ENCODE results near the gene DGKE. TPM values are rescaled to one million over a fixed set of nuclear protein-coding genes. Genes with fewer than 3 reads are reported as not detected.

Gene DGKE
- total and polyA plus RNA-seq, 2 experiments from 2014 or later = 5.0 to 6.3 TPM

- Histone ChIP-seq H3K9me3 (ENCODE audit: low read depth) (no peaks in the 10 kb centered on the region), H3K36me3 (no peaks in the 10 kb centered on the region), H3K4me1 (ENCODE audit: low read depth) (peaks cover 5% of the 10 kb centered on the region), H3K27ac (no peak within 1 kb of the TSS), H3K4me3 (peak within 1 kb of the TSS; percentile 73), H3K27me3 (peaks cover 16% of the 10 kb centered on the region)
- TF ChIP-seq, protein P1, sequence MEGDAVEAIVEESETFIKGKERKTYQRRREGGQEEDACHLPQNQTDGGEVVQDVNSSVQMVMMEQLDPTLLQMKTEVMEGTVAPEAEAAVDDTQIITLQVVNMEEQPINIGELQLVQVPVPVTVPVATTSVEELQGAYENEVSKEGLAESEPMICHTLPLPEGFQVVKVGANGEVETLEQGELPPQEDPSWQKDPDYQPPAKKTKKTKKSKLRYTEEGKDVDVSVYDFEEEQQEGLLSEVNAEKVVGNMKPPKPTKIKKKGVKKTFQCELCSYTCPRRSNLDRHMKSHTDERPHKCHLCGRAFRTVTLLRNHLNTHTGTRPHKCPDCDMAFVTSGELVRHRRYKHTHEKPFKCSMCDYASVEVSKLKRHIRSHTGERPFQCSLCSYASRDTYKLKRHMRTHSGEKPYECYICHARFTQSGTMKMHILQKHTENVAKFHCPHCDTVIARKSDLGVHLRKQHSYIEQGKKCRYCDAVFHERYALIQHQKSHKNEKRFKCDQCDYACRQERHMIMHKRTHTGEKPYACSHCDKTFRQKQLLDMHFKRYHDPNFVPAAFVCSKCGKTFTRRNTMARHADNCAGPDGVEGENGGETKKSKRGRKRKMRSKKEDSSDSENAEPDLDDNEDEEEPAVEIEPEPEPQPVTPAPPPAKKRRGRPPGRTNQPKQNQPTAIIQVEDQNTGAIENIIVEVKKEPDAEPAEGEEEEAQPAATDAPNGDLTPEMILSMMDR (IDR thresholded peaks at IDR 0.05; ENCODE audit: low read depth, low read length) = no peak
- peak; percentile 87 to 91 for DNase-seq (ENCODE audit: low read depth in 1 of 2, low spot score in 1 of 2)
Observed at GRCh38 chr17:56913867-56914580, 80.1 kb downstream of the DGKE start, which contains the start of gene TRIM25. TSS of gene TRIM25 (minus strand) at chr17:56914049. CDS start at chr17:56913988, 61 bp downstream.

GRCh38 chr17:56914581-56915273 is 80.8 kb downstream of the DGKE start:
- no peaks in the 10 kb centered on the region for H3K36me3 ChIP-seq
- H3K4me3 ChIP-seq = peak overlapping the region; percentile 73
- TF ChIP-seq, protein P1 (IDR thresholded peaks at IDR 0.05; ENCODE audit: low read depth, low read length) = no peak
- peaks cover 5% of the 10 kb centered on the region for H3K4me1 ChIP-seq (ENCODE audit: low read depth)
- H3K27me3 ChIP-seq = peaks cover 16% of the 10 kb centered on the region
- no peak overlapping the region for H3K27ac ChIP-seq
- DNase-seq (ENCODE audit: low read depth in 1 of 2, low spot score in 1 of 2) = no peak
- no peaks in the 10 kb centered on the region for H3K9me3 ChIP-seq (ENCODE audit: low read depth)

- peak in 1 of 2 donors; percentile 26 for DNase-seq (ENCODE audit: low read depth in 1 of 2, low spot score in 1 of 2)
- Histone ChIP-seq H3K4me3 (no peak overlapping the region), H3K36me3 (no peaks in the 10 kb centered on the region), H3K4me1 (ENCODE audit: low read depth) (peaks cover 5% of the 10 kb centered on the region), H3K27me3 (peaks cover 16% of the 10 kb centered on the region), H3K9me3 (ENCODE audit: low read depth) (no peaks in the 10 kb centered on the region), H3K27ac (no peak overlapping the region)
- TF ChIP-seq, protein P1 (IDR thresholded peaks at IDR 0.05; ENCODE audit: low read depth, low read length) = no peak
Observed at GRCh38 chr17:56917559-56918296, 83.8 kb downstream of the DGKE start.

DNA sequence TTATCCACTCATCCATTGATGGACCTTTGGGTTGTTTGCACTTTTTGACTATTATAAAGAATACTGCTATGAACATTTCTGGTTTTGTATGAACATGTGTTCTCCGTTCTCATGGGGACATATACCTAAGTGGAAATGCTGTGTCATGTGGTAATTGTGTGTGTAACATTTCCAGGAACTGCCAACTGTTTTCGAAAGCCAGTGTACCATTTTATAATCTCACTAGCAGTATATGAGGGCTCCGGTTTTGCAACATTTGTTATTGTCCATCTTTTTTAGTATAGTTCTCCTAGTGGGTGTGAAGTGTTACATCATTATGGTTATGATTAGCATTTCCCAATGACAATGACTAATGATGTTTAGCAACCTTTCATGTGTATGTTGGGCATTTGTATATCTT is 85.0 kb downstream of the DGKE start:
- no peaks in the 10 kb centered on the region for H3K36me3 ChIP-seq
- no peaks in the 10 kb centered on the region for H3K9me3 ChIP-seq (ENCODE audit: low read depth)
- H3K4me3 ChIP-seq = no peak overlapping the region
- TF ChIP-seq, protein P1 (IDR thresholded peaks at IDR 0.05; ENCODE audit: low read depth, low read length) = no peak
- H3K4me1 ChIP-seq (ENCODE audit: low read depth) = peaks cover 5% of the 10 kb centered on the region
- peak in 1 of 2 donors; percentile 88 for DNase-seq (ENCODE audit: low read depth in 1 of 2, low spot score in 1 of 2)
- H3K27ac ChIP-seq = no peak overlapping the region
- H3K27me3 ChIP-seq = peaks cover 7% of the 10 kb centered on the region

Other genes with a start within 250 kb of the DGKE start
- gene NOG, start 240.5 kb upstream of the DGKE start, total RNA-seq = 45.5 and 66.4 TPM in 2 replicates
- gene NOG, start 240.5 kb upstream of the DGKE start, polyA plus RNA-seq = 18.9 and 32.7 TPM in 2 replicates
- gene C17orf67, start 231 bp upstream of the DGKE start, total RNA-seq = 0.32 and 0.74 TPM in 2 replicates
- 1.9 and 2.6 TPM in 2 replicates for gene C17orf67, start 231 bp upstream of the DGKE start, polyA plus RNA-seq
- 6.5 and 13.8 TPM in 2 replicates for gene TRIM25, start 79.9 kb downstream of the DGKE start, total RNA-seq
- 7.3 and 8.2 TPM in 2 replicates for gene TRIM25, start 79.9 kb downstream of the DGKE start, polyA plus RNA-seq
- 17.2 and 19.9 TPM in 2 replicates for gene COIL, start 126.9 kb downstream of the DGKE start, total RNA-seq
- 16.3 and 23.3 TPM in 2 replicates for gene COIL, start 126.9 kb downstream of the DGKE start, polyA plus RNA-seq
- 25.9 and 41.9 TPM in 2 replicates for gene SCPEP1, start 144.0 kb downstream of the DGKE start, total RNA-seq
- 40.2 and 50.5 TPM in 2 replicates for gene SCPEP1, start 144.0 kb downstream of the DGKE start, polyA plus RNA-seq